Measurements from ENCODE around the gene ATP13A3. TPM values are rescaled to one million over a fixed set of nuclear protein-coding genes. Genes with fewer than 3 reads are reported as not detected.
A peak's percentile ranks its signal among the peaks of the same experiment; 100 is the strongest.
"Not testable (repeated sequence)": the region's sequence is repeated elsewhere in the genome, so short reads cannot be mapped to it uniquely, and the experiment has no call there.

ATP13A3 gene
- polyA plus RNA-seq, 5 donors = 33.4 to 74.2 (median 56.4) TPM

- no peak for DNase-seq
Measured at GRCh38 chr3:194503081-194503531, 16.3 kb upstream of the ATP13A3 start.

GRCh38 chr3:194500198-194500597 lies 13.4 kb upstream of the ATP13A3 start:
- no peak for DNase-seq

GRCh38 chr3:194499516-194499915 lies 12.7 kb upstream of the ATP13A3 start:
- not testable (repeated sequence) for DNase-seq

- DNase-seq = no peak
Measured at GRCh38 chr3:194497799-194498575, 11.2 kb upstream of the ATP13A3 start.

- no peak for DNase-seq
Measured at GRCh38 chr3:194496217-194496919, 9.6 kb upstream of the ATP13A3 start.

GRCh38 chr3:194494951-194495374 lies 8.2 kb upstream of the ATP13A3 start:
- no peak for DNase-seq

GRCh38 chr3:194493995-194494927 lies 7.5 kb upstream of the ATP13A3 start:
- not testable (repeated sequence) for DNase-seq

- DNase-seq = no peak
Measured at GRCh38 chr3:194492001-194492400, 5.2 kb upstream of the ATP13A3 start.

GRCh38 chr3:194489736-194490612 lies 3.2 kb upstream of the ATP13A3 start:
- no peak for DNase-seq

GRCh38 chr3:194488055-194488742 lies 1.4 kb upstream of the ATP13A3 start:
- no peak for DNase-seq

- DNase-seq = peak in 1 of 2 donors; percentile 38
Measured at GRCh38 chr3:194487289-194488054, 670 bp upstream of the ATP13A3 start.

- DNase-seq = peak; percentile 34 to 38
Measured at GRCh38 chr3:194485881-194486539, 792 bp downstream of the ATP13A3 start.

GRCh38 chr3:194485468-194485880 lies 1.3 kb downstream of the ATP13A3 start:
- DNase-seq = peak in 1 of 2 donors; percentile 12

- no peak for DNase-seq
Measured at GRCh38 chr3:194484614-194485013, 2.2 kb downstream of the ATP13A3 start.

- no peak for DNase-seq
Measured at GRCh38 chr3:194483850-194484249, 3.0 kb downstream of the ATP13A3 start.

GRCh38 chr3:194482830-194483229 lies 4.0 kb downstream of the ATP13A3 start:
- not testable (repeated sequence) for DNase-seq

GRCh38 chr3:194482196-194482593 lies 4.6 kb downstream of the ATP13A3 start:
- no peak for DNase-seq

- DNase-seq = no peak
Measured at GRCh38 chr3:194481525-194482195, 5.1 kb downstream of the ATP13A3 start.
